Right renal cortex interstitium (tissue), 3 donors: ENCODE results near the gene CD8B. TPM values are rescaled to one million over a fixed set of nuclear protein-coding genes. Genes with fewer than 3 reads are reported as not detected.
A peak's percentile ranks its signal among the peaks of the same experiment; 100 is the strongest.
"Not testable (repeated sequence)": the region's sequence is repeated elsewhere in the genome, so short reads cannot be mapped to it uniquely, and the experiment has no call there.

Experiments
- DNase-seq, 3 donors: peaks; one replicate each; pipeline ENCODE4 v3.0.0-alpha.2; 2013; ENCODE audit warnings: low read depth in 3 of 3, low spot score in 2 of 3
- polyA plus RNA-seq, 3 donors: library from polyadenylated mRNA; unstranded; fragments of 120-200 nt; gene quantifications; one replicate each; pipeline ENCODE4 v1.2.1, GENCODE V29; 2013; ENCODE audit not compliant: insufficient read length in 3 of 3

Gene CD8B
- polyA plus RNA-seq, 3 donors, result 0.60 to 0.74 (median 0.61) TPM

DNA sequence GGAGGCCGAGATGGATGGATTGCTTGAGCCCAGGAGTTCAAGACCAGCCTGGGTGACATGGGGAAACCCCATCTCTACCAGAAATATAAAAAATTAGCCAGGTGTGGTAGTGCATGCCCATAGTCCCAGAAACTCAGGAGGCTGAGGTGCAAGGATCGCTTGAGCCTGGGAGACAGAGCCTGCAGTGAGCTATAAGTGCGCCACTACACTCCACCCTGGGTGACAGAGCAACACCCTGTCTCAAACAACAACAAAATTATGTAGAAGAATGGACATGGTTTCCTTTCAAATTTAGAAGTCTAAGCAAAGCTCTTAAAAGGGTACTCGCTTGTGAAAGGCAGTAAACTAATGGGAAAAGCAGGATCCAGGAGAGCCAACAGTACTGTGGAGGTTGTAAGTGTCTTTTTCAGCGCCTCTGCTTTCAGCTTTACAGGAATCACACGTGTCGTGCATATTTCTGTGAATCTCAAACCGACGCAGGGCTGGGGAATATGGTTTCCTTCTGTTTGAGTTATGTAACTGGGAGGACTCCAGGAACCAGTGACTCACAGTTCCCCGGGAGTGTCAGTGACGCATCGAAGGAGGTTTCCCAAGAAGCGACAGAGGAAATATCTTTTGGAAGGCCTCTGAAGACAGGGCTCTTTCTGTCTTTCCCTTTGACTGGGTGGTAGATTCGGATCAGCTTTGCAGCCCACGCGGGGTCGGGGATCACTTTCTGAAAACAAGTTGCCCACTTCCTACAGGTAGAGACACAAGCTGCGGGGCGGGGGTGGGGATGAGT is 24.6 kb downstream of the CD8B start:
- DNase-seq, result not testable (repeated sequence)

GRCh38 chr2:86835548-86835889 is 26.2 kb downstream of the CD8B start:
- DNase-seq, result not testable (repeated sequence)

DNA sequence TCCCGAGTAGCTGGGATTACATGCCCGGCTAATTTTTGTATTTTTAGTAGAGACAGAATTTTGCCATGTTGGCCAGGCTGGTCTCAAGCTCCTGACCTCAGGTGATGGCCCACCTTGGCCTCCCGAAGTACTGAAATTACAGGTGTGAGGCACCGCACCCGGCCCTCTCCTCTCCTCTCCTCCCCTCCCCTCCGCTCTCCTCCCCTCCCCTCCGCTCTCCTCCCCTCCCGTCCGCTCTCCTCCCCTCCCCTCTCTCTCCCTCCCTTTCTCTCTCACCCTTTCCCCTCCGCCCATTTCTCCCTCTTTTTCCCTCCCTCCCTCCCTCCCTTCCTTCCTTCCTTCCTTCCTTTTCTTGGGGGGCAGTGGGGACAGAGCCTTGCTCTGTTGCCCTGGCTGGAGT is 28.4 kb downstream of the CD8B start:
- no peak for DNase-seq

- no peak for DNase-seq
Observed at GRCh38 chr2:86832334-86833096, 29.2 kb downstream of the CD8B start.

GRCh38 chr2:86831537-86831936 is 30.1 kb downstream of the CD8B start:
- no peak for DNase-seq

DNA sequence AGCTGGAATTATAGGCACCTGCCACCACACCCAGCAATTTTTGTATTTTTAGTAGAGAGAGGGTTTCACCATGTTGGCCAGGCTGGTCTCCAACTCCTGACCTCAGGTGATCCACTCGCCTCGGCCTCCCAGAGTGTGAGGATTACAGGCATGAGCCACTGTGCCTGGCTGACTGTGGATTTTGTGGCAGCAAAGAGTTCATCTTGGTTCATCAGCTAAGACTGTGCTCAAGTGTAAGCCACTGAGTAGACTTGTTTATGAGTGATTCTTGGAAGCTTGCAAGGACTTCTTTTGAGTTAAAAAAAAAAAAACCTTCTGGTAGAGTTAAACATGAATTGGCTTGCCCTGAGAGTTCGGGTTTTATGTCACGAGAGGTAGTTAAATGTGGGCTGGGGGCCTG is 34.7 kb downstream of the CD8B start:
- no peak for DNase-seq

DNA sequence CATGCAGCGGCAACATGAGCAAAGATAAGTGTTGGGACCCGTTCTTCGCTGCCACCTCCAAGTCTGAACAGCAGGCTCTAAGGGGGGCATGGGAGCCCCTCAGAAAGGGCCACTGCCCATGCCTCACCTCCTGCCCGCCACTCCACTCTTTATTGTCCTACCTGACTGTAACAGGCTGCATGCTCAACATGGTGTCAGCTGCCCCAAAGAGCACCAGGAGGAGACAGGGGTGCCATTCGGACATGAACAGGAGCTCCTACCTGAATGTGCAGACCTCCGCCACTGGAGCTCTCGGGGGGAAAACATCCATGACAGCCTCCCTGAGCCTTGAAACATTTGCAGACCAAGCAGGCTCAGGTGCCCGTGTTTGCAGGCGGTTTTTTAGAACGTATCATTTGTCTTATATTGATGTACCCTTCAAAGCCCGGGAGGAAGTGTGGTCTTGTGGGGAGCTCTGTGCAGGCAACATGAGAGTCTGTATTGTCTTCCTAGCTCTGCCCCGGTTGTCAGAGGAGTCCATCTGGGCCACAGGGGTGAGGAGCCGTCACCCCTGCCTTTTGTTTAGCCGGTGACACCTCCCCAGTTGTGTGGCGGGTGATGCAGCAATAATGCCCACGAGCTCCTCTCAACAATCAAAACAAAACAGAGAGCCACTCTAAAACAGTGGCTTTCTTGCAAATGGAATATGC is 35.8 kb downstream of the CD8B start:
- DNase-seq, result no peak

GRCh38 chr2:86825036-86825692 is 36.5 kb downstream of the CD8B start:
- no peak for DNase-seq

DNA sequence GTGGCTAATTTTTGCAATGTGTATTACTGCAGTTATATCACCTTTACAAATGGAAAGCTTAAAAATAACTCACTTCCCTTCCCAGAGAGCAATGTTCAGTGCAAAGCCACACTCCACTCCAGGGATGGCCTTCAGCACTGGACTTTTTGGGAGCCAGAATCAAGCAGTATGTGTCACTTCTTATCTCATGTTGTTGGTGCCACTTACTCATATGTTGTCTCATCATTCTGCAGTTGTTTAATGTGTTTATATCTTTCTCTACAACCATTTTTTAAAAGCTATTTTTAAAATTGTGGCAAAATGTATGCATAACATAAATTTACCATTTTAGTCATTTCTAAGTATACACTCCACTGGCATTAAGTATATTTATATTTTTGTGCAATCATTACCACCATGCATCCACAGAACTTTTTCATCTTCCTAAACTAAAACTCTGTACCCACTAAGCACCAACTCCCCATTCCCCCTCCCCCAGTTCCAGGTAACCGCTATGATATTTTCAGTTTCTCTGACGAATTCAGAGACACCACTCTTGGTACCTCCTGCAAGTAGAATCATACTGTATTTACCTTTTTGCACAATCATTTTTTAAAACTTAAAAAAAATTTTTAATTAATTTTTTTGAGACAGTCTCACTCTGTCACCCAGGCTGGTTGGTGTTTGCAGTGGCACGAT is 38.9 kb downstream of the CD8B start:
- no peak for DNase-seq

- no peak for DNase-seq
Observed at GRCh38 chr2:86821842-86822241, 39.8 kb downstream of the CD8B start.

DNA sequence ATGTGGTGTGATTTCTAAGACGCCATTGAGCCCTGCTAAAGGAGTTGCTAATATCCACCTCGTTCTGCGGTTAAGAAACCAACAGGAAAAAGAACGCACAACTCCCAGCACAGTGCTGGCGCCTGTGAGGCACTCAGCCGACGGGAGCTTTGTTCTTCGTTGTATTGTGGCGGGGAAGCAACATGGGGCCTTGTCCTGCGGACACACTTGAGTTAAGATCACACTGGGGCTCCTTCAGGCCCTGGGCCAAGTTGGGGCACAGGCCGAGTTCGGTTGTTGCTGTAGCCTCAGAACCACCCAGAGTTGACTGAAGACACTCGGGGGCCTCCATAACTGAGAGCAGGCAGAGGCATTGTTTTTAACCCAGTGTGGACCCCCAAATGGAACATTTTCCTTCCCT is 40.4 kb downstream of the CD8B start:
- DNase-seq, result no peak

GRCh38 chr2:86818957-86819356 is 42.7 kb downstream of the CD8B start:
- no peak for DNase-seq

DNA sequence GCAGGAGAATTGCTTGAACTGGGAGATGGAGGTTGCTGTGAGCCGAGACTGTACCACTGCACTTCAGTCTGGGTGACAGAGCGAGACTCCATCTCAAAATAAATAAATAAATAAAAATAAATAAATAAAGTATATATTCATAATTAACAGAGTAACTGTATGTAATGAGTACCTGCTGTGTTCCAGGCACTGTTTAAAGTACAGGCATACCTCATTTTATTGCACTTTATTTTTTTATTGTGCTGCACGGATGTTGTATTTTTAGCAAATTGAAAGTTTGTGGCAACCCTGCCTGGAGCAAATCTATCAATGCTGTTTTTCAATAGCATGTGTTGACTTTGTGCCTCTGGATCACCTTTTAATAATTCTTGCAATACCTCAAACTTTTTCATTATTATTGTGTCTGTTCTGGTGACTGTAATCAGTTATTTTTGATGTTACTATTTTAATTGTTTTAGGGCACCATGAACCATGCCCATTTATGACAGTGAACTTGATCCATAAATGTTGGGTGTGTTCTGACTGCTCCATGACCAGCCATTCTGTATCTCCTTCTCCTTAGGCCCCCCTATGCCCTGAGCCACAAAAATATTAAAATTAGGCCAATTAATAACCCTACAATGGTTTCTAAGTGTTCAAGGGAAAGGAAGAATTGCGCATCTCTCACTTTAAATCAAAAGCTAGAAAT is 43.4 kb downstream of the CD8B start:
- no peak for DNase-seq

DNA sequence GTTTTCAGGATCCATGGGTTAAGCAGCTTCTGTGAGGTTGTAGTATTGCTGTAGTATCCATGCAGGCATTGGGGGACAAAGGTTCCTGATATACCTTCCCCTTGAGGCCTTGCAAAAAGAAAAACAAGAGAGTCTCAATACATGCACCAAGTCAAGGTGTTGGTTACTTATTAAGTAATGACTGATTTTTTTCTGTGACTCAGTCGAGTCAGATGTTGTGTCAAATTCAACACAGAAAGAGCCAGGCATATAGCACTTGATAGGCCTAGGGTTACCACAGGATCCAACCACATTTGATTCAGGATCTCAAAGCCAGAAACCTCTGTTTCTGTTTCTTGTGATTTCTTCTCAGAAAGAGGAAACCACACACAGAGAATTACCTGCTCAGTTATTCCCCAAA is 46.1 kb downstream of the CD8B start:
- no peak for DNase-seq

DNA sequence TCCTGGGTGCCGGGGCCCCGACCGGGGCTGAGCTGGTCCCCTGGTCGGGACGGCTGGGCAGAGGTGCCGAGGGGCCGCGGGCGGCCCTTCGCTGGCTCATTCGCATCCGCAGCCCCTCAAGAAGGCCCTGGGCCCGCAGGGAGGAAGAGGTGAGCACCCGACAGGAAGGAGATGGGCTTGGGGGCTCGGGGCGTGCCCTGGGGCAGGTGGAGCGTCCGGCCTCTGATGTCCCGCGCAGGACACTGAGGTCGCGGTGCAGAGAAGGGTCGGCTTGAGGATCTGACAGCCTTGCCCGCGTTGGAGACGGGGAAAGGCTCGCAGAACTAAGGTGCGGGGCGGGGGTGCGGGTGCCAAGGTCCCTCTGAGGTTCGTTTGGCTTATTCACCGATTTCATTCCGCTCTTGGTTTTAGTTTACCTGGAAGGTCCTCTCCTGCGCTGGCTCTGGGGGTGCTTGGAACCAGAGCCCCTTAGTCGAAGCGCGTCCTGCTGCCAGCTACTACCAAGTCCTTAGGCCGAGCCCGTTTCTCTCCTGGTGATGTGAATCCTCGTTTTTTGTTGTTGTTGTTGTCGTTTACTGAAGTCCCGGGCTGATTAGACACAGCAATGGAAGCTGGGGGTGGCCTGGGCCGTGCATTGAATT is 52.1 kb downstream of the CD8B start:
- no peak for DNase-seq

DNA sequence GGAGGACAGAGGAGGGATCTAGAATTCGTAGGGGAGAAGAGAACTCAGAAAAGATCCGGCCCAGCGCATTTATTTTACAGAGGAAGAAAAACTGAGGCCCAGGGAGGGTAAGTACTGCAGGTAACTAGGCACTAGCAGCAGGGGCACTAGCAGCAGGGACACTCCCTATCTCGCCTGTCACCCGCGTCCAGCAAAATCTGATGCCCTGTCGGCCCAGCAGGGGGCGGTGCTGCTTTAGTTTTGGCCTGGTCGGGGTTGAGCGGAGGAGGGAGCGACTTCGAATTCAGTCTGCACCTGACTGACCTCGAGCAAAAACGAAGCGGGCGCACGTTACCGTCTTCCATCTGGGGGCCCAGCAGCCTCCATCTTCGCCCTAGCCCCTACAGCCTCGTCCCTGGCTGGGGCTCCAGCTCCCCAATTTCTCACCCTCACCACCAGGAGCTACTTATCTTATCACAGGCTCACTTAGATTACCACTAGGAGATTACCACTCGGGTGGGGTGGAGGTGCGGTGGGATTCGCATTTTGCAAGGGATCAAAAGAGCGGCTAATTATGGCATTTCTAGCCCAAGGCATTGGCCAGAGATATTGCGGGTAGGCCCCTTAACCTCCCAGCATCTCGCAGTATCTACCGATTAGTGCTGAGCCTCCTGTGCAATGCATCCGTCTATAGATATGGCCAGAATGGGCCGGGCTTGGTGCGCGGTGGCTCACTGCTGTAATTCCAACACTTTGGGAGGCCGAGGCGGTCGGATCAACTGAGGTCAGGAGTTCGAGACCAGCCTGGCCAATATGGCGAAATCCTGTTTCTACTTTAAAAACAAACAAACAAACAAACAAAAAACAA is 53.1 kb downstream of the CD8B start:
- DNase-seq, result peak; percentile 65 to 77 (median 67)

- no peak for DNase-seq
Observed at GRCh38 chr2:86807468-86808275, 54.0 kb downstream of the CD8B start.

DNA sequence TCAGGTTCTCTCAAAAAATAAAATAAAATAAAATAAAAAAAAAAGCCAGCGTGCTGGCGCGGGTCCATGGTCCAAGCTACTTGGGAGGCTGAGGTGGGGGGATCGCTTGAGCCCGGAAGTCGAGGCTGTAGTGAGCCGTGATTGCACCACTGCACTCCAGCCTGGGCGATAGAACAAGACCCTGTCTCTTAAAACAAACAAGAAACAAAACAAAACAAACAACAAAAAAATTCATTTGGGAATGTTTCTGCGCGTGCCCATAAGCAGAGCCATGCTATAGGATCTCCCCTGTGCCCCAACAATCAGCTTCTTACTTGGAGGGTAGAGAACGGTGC is 54.6 kb downstream of the CD8B start:
- DNase-seq, result no peak
